H1 (cell line): ENCODE data around the gene ZSWIM7. TPM values are rescaled to one million over a fixed set of nuclear protein-coding genes. Genes with fewer than 3 reads are reported as not detected.

Experiments used
- CTCF ChIA-PET: fragments of 300-600 bp; sonication (Branson Sonifier 250); formaldehyde crosslinking; loops from one replicate; lab custom pipeline; 2021; ENCODE audit not compliant: partially characterized antibody; lab: Charles Lee
- POLR2A ChIA-PET: fragments of 300-600 bp; sonication (Branson Sonifier 250); formaldehyde crosslinking; loops from one replicate; lab custom pipeline; 2021; ENCODE audit warnings: inconsistent platforms; ENCODE audit not compliant: partially characterized antibody; lab: Charles Lee
- DNase-seq, 2 experiments: peaks; one replicate each; pipeline versions ENCODE4 v3.0.0 to v3.0.0-alpha.2; 2010 to 2022; ENCODE audit warnings: low spot score in 2 of 2, low read depth in 1 of 2, mixed read lengths in 1 of 2
- FAIRE-seq: peaks from 2 replicates; lab custom pipeline; 2011; peaks lifted over from hg19 to GRCh38; lab: Jason Lieb, UNC
- H2AFZ ChIP-seq: 2 replicates; pipeline ENCODE4 v1.8.1; 2012; ENCODE audit warnings: low read length, inconsistent platforms
- H2AK5ac ChIP-seq: 2 replicates; pipeline ENCODE4 v1.6.1; 2013; ENCODE audit warnings: low read depth, low read length
- H2BK120ac ChIP-seq: replicated peaks from 2 replicates; pipeline ENCODE3; 2013; ENCODE audit warnings: low read depth, low read length, inconsistent platforms
- H2BK12ac ChIP-seq: 2 replicates; pipeline ENCODE4 v1.6.1; 2013; ENCODE audit warnings: low read depth, low read length
- H2BK15ac ChIP-seq: 2 replicates; pipeline ENCODE4 v1.6.1; 2013; ENCODE audit warnings: low read length
- H2BK20ac ChIP-seq: 2 replicates; pipeline ENCODE4 v1.6.1; 2013; ENCODE audit warnings: low read length
- H2BK5ac ChIP-seq: 2 replicates; pipeline ENCODE4 v1.6.1; 2013; ENCODE audit warnings: low read depth, low read length
- H3K14ac ChIP-seq: 2 replicates; pipeline ENCODE4 v1.6.1; 2013; ENCODE audit warnings: inconsistent platforms; ENCODE audit not compliant: insufficient read length
- H3K18ac ChIP-seq: 2 replicates; pipeline ENCODE4 v1.6.1; 2013; ENCODE audit warnings: low read length; ENCODE audit errors: extremely low read depth
- H3K23ac ChIP-seq: 2 replicates; pipeline ENCODE4 v1.6.1; 2013; ENCODE audit warnings: inconsistent platforms; ENCODE audit not compliant: insufficient read length
- H3K23me2 ChIP-seq: 2 replicates; pipeline ENCODE4 v1.6.1; 2013; ENCODE audit warnings: low read depth, low read length
- H3K27ac ChIP-seq: 2 replicates; pipeline ENCODE4 v1.6.1; 2011; ENCODE audit warnings: low read depth, low read length, inconsistent platforms
- H3K27me3 ChIP-seq, 4 experiments: replicated peaks in 1 of 4; 1 replicate in 1 of 4; 2 replicates in 3 of 4; pipeline versions ENCODE4 v1.6.1 to v1.8.1; 2011 to 2013; ENCODE audit warnings: low read length in 3 of 4, mild to moderate bottlenecking in 3 of 4, inconsistent platforms in 2 of 4, mixed read lengths in 2 of 4, moderate library complexity in 1 of 4; ENCODE audit not compliant: control insufficient read depth in 3 of 4, insufficient read depth in 3 of 4; ENCODE audit errors: extremely low read depth in 1 of 4
- H3K36me3 ChIP-seq, 4 experiments: 2 replicates each; pipeline versions ENCODE4 v1.6.1 to v1.8.1; 2011 to 2013; ENCODE audit warnings: mild to moderate bottlenecking in 4 of 4, low read length in 3 of 4, moderate library complexity in 2 of 4, control low read depth in 1 of 4, inconsistent platforms in 1 of 4; ENCODE audit not compliant: insufficient read depth in 4 of 4, control insufficient read depth in 2 of 4
- H3K4ac ChIP-seq: replicated peaks from 2 replicates; pipeline ENCODE3; 2013; ENCODE audit warnings: low read length, low read depth, mixed read lengths, inconsistent platforms; ENCODE audit not compliant: insufficient read length
- H3K4me1 ChIP-seq, 4 experiments: replicated peaks in 1 of 4; 1 replicate in 1 of 4; 2 replicates in 3 of 4; pipeline versions ENCODE4 v1.6.1 to v1.8.1; 2011 to 2013; ENCODE audit warnings: low read length in 3 of 4, inconsistent platforms in 2 of 4, mixed read lengths in 1 of 4; ENCODE audit not compliant: insufficient read depth in 4 of 4, control insufficient read depth in 3 of 4
- H3K4me2 ChIP-seq, 2 experiments: 2 replicates each; pipeline versions ENCODE4 v1.6.1 to v1.8.1; 2011 to 2013; ENCODE audit warnings: low read depth in 2 of 2, low read length in 2 of 2, control low read depth in 1 of 2, inconsistent platforms in 1 of 2, mild to moderate bottlenecking in 1 of 2; ENCODE audit not compliant: insufficient read depth in 1 of 2
- H3K4me3 ChIP-seq, 4 experiments: fragments of 200-600, 300-600 bp in 1 of 4; sonication (generic), shearing (Covaris generic), sonication (Bioruptor Twin) in 1 of 4; 2 replicates each; pipeline versions ENCODE4 v1.5.1 to v1.8.1; 2011 to 2016; ENCODE audit warnings: low read length in 4 of 4, low read depth in 3 of 4, control low read depth in 2 of 4, inconsistent platforms in 2 of 4, mild to moderate bottlenecking in 2 of 4, mixed read lengths in 1 of 4, moderate library complexity in 1 of 4; ENCODE audit not compliant: insufficient read depth in 2 of 4; ENCODE audit errors: extremely low read depth in 1 of 4
- H3K56ac ChIP-seq: replicated peaks from 2 replicates; pipeline ENCODE3; 2013; ENCODE audit warnings: low read depth, mild to moderate bottlenecking, mixed read lengths, low read length, inconsistent platforms; ENCODE audit not compliant: insufficient read length
- H3K79me1 ChIP-seq: 2 replicates; pipeline ENCODE4 v1.6.1; 2013; ENCODE audit warnings: low read depth, low read length, control low read depth
- H3K79me2 ChIP-seq, 2 experiments: 2 replicates each; pipeline versions ENCODE4 v1.6.1 to v1.8.1; 2012 to 2013; ENCODE audit warnings: low read length in 2 of 2, mild to moderate bottlenecking in 2 of 2, inconsistent platforms in 1 of 2; ENCODE audit not compliant: insufficient read depth in 2 of 2, control insufficient read depth in 1 of 2
- H3K9ac ChIP-seq, 4 experiments: replicated peaks in 1 of 4; 1 replicate in 1 of 4; 2 replicates in 3 of 4; pipeline versions ENCODE4 v1.6.1 to v1.8.1; 2011 to 2013; ENCODE audit warnings: low read depth in 3 of 4, low read length in 3 of 4, control low read depth in 2 of 4, mild to moderate bottlenecking in 2 of 4, moderate library complexity in 2 of 4, inconsistent platforms in 1 of 4; ENCODE audit errors: extremely low read depth in 1 of 4
- H3K9me3 ChIP-seq, 2 experiments: 2 replicates each; pipeline versions ENCODE4 v1.6.1 to v1.8.1; 2012 to 2013; ENCODE audit warnings: mild to moderate bottlenecking in 2 of 2, moderate library complexity in 2 of 2, control low read depth in 1 of 2, inconsistent platforms in 1 of 2, low read depth in 1 of 2, low read length in 1 of 2, mixed read lengths in 1 of 2; ENCODE audit not compliant: insufficient read depth in 2 of 2
- H4K20me1 ChIP-seq, 2 experiments: replicated peaks in 1 of 2; 2 replicates each; pipeline versions ENCODE3 to v1.8.1; 2011 to 2013; ENCODE audit warnings: inconsistent platforms in 2 of 2, low read length in 2 of 2, mild to moderate bottlenecking in 1 of 2; ENCODE audit not compliant: insufficient read depth in 2 of 2, control insufficient read depth in 1 of 2
- H4K5ac ChIP-seq: 2 replicates; pipeline ENCODE4 v1.6.1; 2013; ENCODE audit warnings: low read length, low read depth, mixed read lengths, inconsistent platforms; ENCODE audit not compliant: insufficient read length
- H4K8ac ChIP-seq: 2 replicates; pipeline ENCODE4 v1.8.0; 2013; ENCODE audit warnings: mild to moderate bottlenecking, moderate library complexity, low read length, inconsistent platforms; ENCODE audit not compliant: insufficient read depth; ENCODE audit errors: extremely low read depth
- H4K91ac ChIP-seq: replicated peaks from 2 replicates; pipeline ENCODE3; 2013; ENCODE audit warnings: low read length, mixed read lengths, inconsistent platforms; ENCODE audit not compliant: insufficient read length
- BCL11A ChIP-seq, 2 experiments: IDR thresholded peaks; one replicate each; pipeline ENCODE4 v1.6.1; 2011; ENCODE audit warnings: low read depth in 2 of 2, low read length in 2 of 2, mild to moderate bottlenecking in 2 of 2
- BRCA1 ChIP-seq: IDR thresholded peaks from 2 replicates; pipeline ENCODE4 v1.6.1; 2012; ENCODE audit warnings: low read depth, low read length, improper control_type of control experiment
- CBX8 ChIP-seq: fragments of 300-800, 300-1000 bp; sonication (generic); IDR thresholded peaks from 2 replicates; pipeline ENCODE4 v1.7.1; 2016; ENCODE audit warnings: low read depth, low read length, borderline replicate concordance
- CEBPB ChIP-seq: IDR thresholded peaks from 2 replicates; pipeline ENCODE4 v1.6.1; 2012; ENCODE audit warnings: low read depth, low read length
- CHD2 ChIP-seq: IDR thresholded peaks from 2 replicates; pipeline ENCODE4 v1.6.1; 2012; ENCODE audit warnings: low read length, improper control_type of control experiment
- EGR1 ChIP-seq: IDR thresholded peaks from 2 replicates; pipeline ENCODE4 v1.6.1; 2011; ENCODE audit warnings: low read depth, low read length, borderline replicate concordance
- EP300 ChIP-seq, 2 experiments: IDR thresholded peaks; 1 replicate in 1 of 2; 2 replicates in 1 of 2; pipeline ENCODE4 v1.6.1; 2011 to 2012; ENCODE audit warnings: low read depth in 2 of 2, low read length in 2 of 2, mild to moderate bottlenecking in 2 of 2, borderline replicate concordance in 1 of 2, inconsistent platforms in 1 of 2, moderate library complexity in 1 of 2
- EZH2 ChIP-seq: fragments of 200-600 bp; sonication (generic); IDR thresholded peaks from 2 replicates; pipeline ENCODE4 v1.7.1; 2012; ENCODE audit warnings: low read depth, mild to moderate bottlenecking, moderate library complexity, low read length, inconsistent platforms; ENCODE audit not compliant: severe bottlenecking
- KDM5A ChIP-seq: fragments of 200-600 bp; IDR thresholded peaks from 2 replicates; pipeline ENCODE4 v1.7.1; 2012; ENCODE audit warnings: mild to moderate bottlenecking, low read length, inconsistent platforms, mixed read lengths
- NANOG ChIP-seq: IDR thresholded peaks from 2 replicates; pipeline ENCODE4 v1.6.1; 2011; ENCODE audit warnings: low read length, low read depth, mild to moderate bottlenecking, inconsistent platforms; ENCODE audit not compliant: insufficient read depth, poor library complexity, severe bottlenecking
- POLR2A ChIP-seq, 2 experiments: IDR thresholded peaks; 1 replicate in 1 of 2; 2 replicates in 1 of 2; pipeline ENCODE4 v1.6.1; 2011; ENCODE audit warnings: low read depth in 2 of 2, low read length in 2 of 2, mild to moderate bottlenecking in 2 of 2; ENCODE audit errors: control extremely low read depth in 1 of 2
- RNF2 ChIP-seq: fragments of 200-900, 300-1000 bp; sonication (generic); IDR thresholded peaks from 2 replicates; pipeline ENCODE4 v1.7.1; 2016; ENCODE audit warnings: borderline replicate concordance, low read depth, mild to moderate bottlenecking, antibody characterized with exemption, low read length; ENCODE audit not compliant: poor library complexity, severe bottlenecking; ENCODE audit errors: missing control alignments
- SIRT6 ChIP-seq: IDR thresholded peaks from one replicate; pipeline ENCODE4 v1.7.1; 2012; ENCODE audit warnings: low read length, inconsistent platforms
- TBP ChIP-seq: IDR thresholded peaks from 2 replicates; pipeline ENCODE4 v1.6.1; 2011; ENCODE audit warnings: low read depth, low read length, improper control_type of control experiment
- WGBS, 2 experiments: shearing (Covaris generic) in 1 of 2; methylation state at CpG; one replicate each; pipeline versions ENCODE4 v1.1.6 to v1.1.7; 2013 to 2015; ENCODE audit warnings: low lambda C conversion rate in 2 of 2, mixed read lengths in 2 of 2, inconsistent platforms in 1 of 2, low coverage in 1 of 2, missing lambda C conversion rate in 1 of 2; ENCODE audit not compliant: insufficient replicate concordance in 2 of 2, insufficient coverage in 1 of 2, insufficient read length in 1 of 2; ENCODE audit errors: extremely low coverage in 1 of 2, missing lambda C conversion rate in 1 of 2; 5-methylcytosine and 5-hydroxymethylcytosine counted together
- polyA plus RNA-seq, 7 experiments: library from polyadenylated mRNA; depleted of rRNA in 3 of 7; stranded (reverse) in 5 of 7; unstranded in 2 of 7; fragments of >200 nt in 5 of 7; fragments of 200-250 nt in 2 of 7; gene quantifications; 1 replicate in 5 of 7; 2 replicates in 1 of 7; 4 replicates in 1 of 7; pipeline versions ENCODE4 v1.2.1 to v1.2.3, GENCODE V29; 2011 to 2013; ENCODE audit warnings: missing spikeins in 2 of 7, mixed read lengths in 2 of 7
- total RNA-seq: library from RNA; stranded (reverse); fragmentation: NEBNext Ultra II Directional; extraction: Animal tissue kit (Norgen Biotek cat#: 25700); gene quantifications from 2 replicates; pipeline ENCODE4 v1.2.1, GENCODE V29; 2021

Gene ZSWIM7
- total and polyA plus RNA-seq, 2 of the 8 experiments (the other 6 are each of a cell fraction or from before 2014, with no cell fraction given), result 39.3 to 57.7 TPM

DNA sequence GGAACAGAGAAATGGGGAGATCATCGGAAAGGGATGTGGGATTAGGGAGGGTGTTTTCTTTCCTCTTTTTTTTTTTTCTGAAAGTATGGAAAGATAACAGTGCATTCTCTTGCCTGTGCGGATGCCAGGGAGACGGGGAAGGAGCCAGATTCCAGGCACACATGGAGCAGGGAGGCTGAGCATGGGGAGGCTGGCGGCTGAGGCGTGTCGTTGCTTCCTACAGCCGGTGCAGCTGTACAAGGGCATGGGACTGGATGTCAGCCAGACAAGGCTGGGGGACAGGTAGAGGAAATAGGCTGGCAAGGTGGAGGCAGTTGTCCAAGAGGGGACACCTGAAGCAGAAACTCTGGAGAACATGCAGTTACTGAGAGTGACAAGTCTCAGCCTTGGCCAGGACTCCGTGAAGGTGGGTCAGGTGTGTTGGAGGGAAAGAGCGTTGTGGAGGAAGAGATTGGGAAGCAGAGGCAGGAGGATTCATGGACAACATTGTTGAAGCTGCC lies 71.2 kb downstream of the ZSWIM7 start:
- FAIRE-seq, result no peak
- Histone ChIP-seq H4K8ac (no peak overlapping the region), H2BK15ac (no peak overlapping the region; the same call in 1 of the 2 replicates), H3K18ac (no peak overlapping the region), H4K20me1 (no peaks in the 10 kb centered on the region), H4K91ac (no peak overlapping the region), H4K5ac (no peak overlapping the region), H3K27me3 (no peaks in the 10 kb centered on the region; a peak in 1 of 7 replicates), H3K9me3 (no peaks in the 10 kb centered on the region), H3K23ac (no peak overlapping the region), H3K23me2 (no peaks in the 10 kb centered on the region; the same call in 1 of the 2 replicates), H2BK5ac (no peak overlapping the region), H3K27ac (no peak overlapping the region), H3K9ac (no peak overlapping the region; a peak in 1 of 7 replicates), H3K36me3 (no peaks in the 10 kb centered on the region), H3K4ac (no peak overlapping the region), H3K79me2 (no peaks in the 10 kb centered on the region), H2BK120ac (no peak overlapping the region), H3K56ac (no peak overlapping the region), H3K14ac (no peak overlapping the region), H3K4me3 (no peak overlapping the region), H2AK5ac (no peak overlapping the region; the same call in 1 of the 2 replicates), H3K79me1 (no peaks in the 10 kb centered on the region), H3K4me2 (no peak overlapping the region), H2AFZ (no peak overlapping the region), H3K4me1 (no peaks in the 10 kb centered on the region), H2BK20ac (no peak overlapping the region), H2BK12ac (no peak overlapping the region)
- 82% methylated on average over 9 of the region's 9 CpGs; no CpG with 5 or more reads in 1 of the 2 experiments for WGBS, 2 experiments
- ChIA-PET POLR2A (no interaction called here), CTCF (no interaction called here)
- DNase-seq, result no peak
- no peak for TF ChIP-seq RNF2
- TF ChIP-seq EGR1, result no peak
- TF ChIP-seq CHD2, result no peak
- TF ChIP-seq EZH2, result no peak
- TF ChIP-seq POLR2A (IDR thresholded peaks at IDR 0.05; ENCODE audit: control extremely low read depth in 1 of 2, low read depth in 2 of 2, low read length in 2 of 2), result no peak
- no peak for TF ChIP-seq CEBPB
- no peak for TF ChIP-seq NANOG
- no peak for TF ChIP-seq TBP
- no peak for TF ChIP-seq KDM5A
- no peak for TF ChIP-seq BCL11A (IDR thresholded peaks at IDR 0.05; ENCODE audit: low read depth in 2 of 2, low read length in 2 of 2)
- no peak for TF ChIP-seq BRCA1
- TF ChIP-seq EP300 (IDR thresholded peaks at IDR 0.05; ENCODE audit: borderline replicate concordance in 1 of 2, low read depth in 2 of 2, low read length in 2 of 2), result no peak
- no peak for TF ChIP-seq SIRT6
- TF ChIP-seq CBX8, result no peak
